Mucosa of descending colon (tissue), 3 donors: ENCODE measurements around the gene OSBPL7. TPM values are rescaled to one million over a fixed set of nuclear protein-coding genes. Genes with fewer than 3 reads are reported as not detected.

Experiments used
- ATAC-seq: fragments of 200-7000 bp; cut with Tn5 transposase; one replicate; pipeline ENCODE4 v1.9.1; 2020; ENCODE audit warnings: mild to moderate bottlenecking, moderate library complexity
- DNase-seq, 3 donors: peaks; one replicate each; pipeline ENCODE4 v3.0.0-alpha.2; 2020
- H3K36me3 ChIP-seq: fragments of 200-600 bp; one replicate; pipeline ENCODE4 v1.8.0; 2021; ENCODE audit warnings: low read depth, mild to moderate bottlenecking
- H3K4me1 ChIP-seq: fragments of 200-600 bp; one replicate; pipeline ENCODE4 v1.8.0; 2021; ENCODE audit warnings: low read depth, mild to moderate bottlenecking
- H3K4me3 ChIP-seq: fragments of 200-600 bp; one replicate; pipeline ENCODE4 v1.8.0; 2021; ENCODE audit warnings: mild to moderate bottlenecking
- H3K9me3 ChIP-seq: fragments of 200-600 bp; one replicate; pipeline ENCODE4 v1.8.0; 2021; ENCODE audit warnings: mild to moderate bottlenecking
- CTCF ChIP-seq: fragments of 200-600 bp; IDR thresholded peaks from one replicate; pipeline ENCODE4 v1.8.0; 2022; ENCODE audit warnings: antibody characterized with exemption, mild to moderate bottlenecking
- intact Hi-C, 2 donors: fragments of 100-400 bp; cut with DNase I in 1 of 2; cut with micrococcal nuclease in 1 of 2; formaldehyde crosslinking; loops; one replicate each; pipeline versions ENCODE4 v1.11.0 to v1.11.1; 2022; cut with DNase I, micrococcal nuclease
- total RNA-seq, 3 donors: library from RNA; stranded (reverse); fragmentation: NEBNext Ultra II Directional in 2 of 3; extraction: Animal tissue kit (Norgen Biotek cat#: 25700) in 2 of 3; gene quantifications; one replicate each; pipeline versions ENCODE4 v1.2.1 to v1.2.4, GENCODE V29; 2021 to 2023
- donor health status: DM: no; HTN: no; CAD: no; lungs with moderate emphysema.
- donor health status: DM: no; HTN: no; CAD: no.
- donor health status: DM: no; HTN: yes; CAD: no.

The OSBPL7 gene
- total RNA-seq, 3 donors from 2014 or later, result 38.2 to 85.5 (median 71.1) TPM

DNA sequence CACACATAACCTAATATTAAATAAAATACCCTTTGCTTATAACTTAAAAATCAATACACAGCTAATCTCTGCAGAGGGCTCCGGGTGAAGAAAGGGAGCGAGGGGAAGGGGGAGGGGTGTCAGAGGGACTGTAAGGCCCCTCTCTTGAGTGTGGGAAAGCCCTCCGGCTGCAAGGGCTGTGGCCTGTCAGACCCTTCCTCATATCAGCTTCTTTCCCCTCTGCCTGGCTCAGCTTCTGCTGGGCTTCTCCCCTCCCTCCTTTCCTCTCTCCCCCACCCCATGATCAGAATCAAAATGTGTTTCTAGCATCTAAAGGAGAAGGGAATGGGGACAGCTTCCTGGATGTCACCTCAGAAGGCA is 24.1 kb upstream of the OSBPL7 start:
- peaks cover 24% of the 10 kb centered on the region for H3K4me1 ChIP-seq
- no peak for ATAC-seq
- H3K36me3 ChIP-seq, result no peaks in the 10 kb centered on the region
- DNase-seq, result no peak
- TF ChIP-seq CTCF, result no peak
- no peaks in the 10 kb centered on the region for H3K9me3 ChIP-seq
- H3K4me3 ChIP-seq, result no peak overlapping the region
- intact Hi-C loops, result loop anchor here in 1 of 2 donors (5.0 to 10.0 kb wide), 2 partner anchors 37 to 119 kb away; no protein-coding TSS in a partner anchor

DNA sequence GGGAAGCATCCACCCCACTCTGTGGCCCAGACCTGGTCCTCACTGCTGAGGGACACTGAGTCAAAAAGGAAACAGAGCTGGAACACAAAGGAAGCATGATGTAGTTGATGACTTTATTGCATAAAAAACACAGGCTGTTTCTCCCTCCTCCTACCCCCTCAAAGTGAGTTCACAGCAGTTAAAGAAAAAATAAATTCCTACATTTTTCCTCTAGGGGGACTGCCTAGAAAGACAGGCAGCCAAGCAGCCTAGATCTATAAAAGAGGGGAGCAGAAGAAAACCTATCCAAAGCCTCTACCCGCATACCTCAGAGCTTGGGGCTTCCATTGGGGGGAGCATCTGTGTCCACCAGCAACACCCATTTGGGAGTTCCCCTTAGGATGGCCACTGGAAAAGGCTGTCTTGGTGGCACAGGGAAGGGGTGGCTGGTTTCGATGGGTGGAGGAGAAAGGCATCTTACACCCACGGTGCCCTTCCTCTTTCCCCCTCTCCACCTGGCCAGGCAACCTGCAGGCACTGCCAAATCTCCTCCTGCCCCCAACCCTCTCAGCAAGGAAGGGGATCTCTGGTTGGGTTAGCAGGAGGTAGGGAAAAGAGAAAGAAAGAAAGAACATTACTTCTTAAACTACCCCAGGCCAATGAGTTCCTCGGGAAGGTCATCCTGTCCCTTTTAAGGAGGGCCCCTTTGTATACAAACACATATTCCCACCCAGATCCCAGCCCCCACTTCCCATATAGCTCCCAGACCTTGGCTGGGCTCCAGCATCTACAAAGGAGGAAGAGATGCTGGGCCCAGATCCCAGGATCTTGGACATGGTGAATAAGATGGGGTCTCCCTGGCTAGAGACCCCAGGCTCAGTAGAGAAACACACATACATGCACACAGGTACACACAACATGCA is 23.5 kb upstream of the OSBPL7 start:
- peaks cover 24% of the 10 kb centered on the region for H3K4me1 ChIP-seq
- H3K36me3 ChIP-seq, result no peaks in the 10 kb centered on the region
- no peaks in the 10 kb centered on the region for H3K9me3 ChIP-seq
- DNase-seq (peak in 1 of 3 donors; percentile 15), ATAC-seq (no peak)
- intact Hi-C loops, result loop anchor here in 1 of 2 donors (5.0 to 10.0 kb wide), 3 partner anchors 37 to 120 kb away; no protein-coding TSS in a partner anchor
- no peak for TF ChIP-seq CTCF
- no peak overlapping the region for H3K4me3 ChIP-seq

- intact Hi-C loops, result loop anchor here in 1 of 2 donors (5.0 to 10.0 kb wide), 2 partner anchors 48 to 121 kb away; no protein-coding TSS in a partner anchor
- H3K36me3 ChIP-seq, result no peaks in the 10 kb centered on the region
- H3K4me1 ChIP-seq, result peaks cover 27% of the 10 kb centered on the region
- no peak for TF ChIP-seq CTCF
- DNase-seq, result no peak
- no peak for ATAC-seq
- no peak overlapping the region for H3K4me3 ChIP-seq
- no peaks in the 10 kb centered on the region for H3K9me3 ChIP-seq
Observed at GRCh38 chr17:47844227-47844626, 22.6 kb upstream of the OSBPL7 start.

GRCh38 chr17:47843391-47843730 is 21.8 kb upstream of the OSBPL7 start:
- DNase-seq (no peak), ATAC-seq (no peak)
- intact Hi-C loops, result loop anchor here in 1 of 2 donors (5.0 to 10.0 kb wide), 2 partner anchors 49 to 121 kb away; no protein-coding TSS in a partner anchor
- Histone ChIP-seq H3K4me3 (no peak overlapping the region), H3K9me3 (no peaks in the 10 kb centered on the region), H3K36me3 (no peaks in the 10 kb centered on the region), H3K4me1 (peaks cover 27% of the 10 kb centered on the region)
- no peak for TF ChIP-seq CTCF

GRCh38 chr17:47841488-47842291 is 20.1 kb upstream of the OSBPL7 start:
- H3K9me3 ChIP-seq, result no peaks in the 10 kb centered on the region
- H3K36me3 ChIP-seq, result no peaks in the 10 kb centered on the region
- no peak overlapping the region for H3K4me3 ChIP-seq
- no peak for DNase-seq
- TF ChIP-seq CTCF, result no peak
- ATAC-seq, result peak; percentile 11
- intact Hi-C loops, result loop anchor here (2.0 to 10.0 kb wide), 3 partner anchors 49 to 123 kb away; no protein-coding TSS in a partner anchor
- H3K4me1 ChIP-seq, result peaks cover 27% of the 10 kb centered on the region
